GM03348 (cell line): Measurements from ENCODE around the gene MAP3K5.
"Not testable (repeated sequence)": the region's sequence is repeated elsewhere in the genome, so short reads cannot be mapped to it uniquely, and the experiment has no call there.

Experiments
- DNase-seq: peaks from one replicate; pipeline ENCODE4 v3.0.0; 2012; ENCODE audit warnings: low spot score

Gene MAP3K5

DNA sequence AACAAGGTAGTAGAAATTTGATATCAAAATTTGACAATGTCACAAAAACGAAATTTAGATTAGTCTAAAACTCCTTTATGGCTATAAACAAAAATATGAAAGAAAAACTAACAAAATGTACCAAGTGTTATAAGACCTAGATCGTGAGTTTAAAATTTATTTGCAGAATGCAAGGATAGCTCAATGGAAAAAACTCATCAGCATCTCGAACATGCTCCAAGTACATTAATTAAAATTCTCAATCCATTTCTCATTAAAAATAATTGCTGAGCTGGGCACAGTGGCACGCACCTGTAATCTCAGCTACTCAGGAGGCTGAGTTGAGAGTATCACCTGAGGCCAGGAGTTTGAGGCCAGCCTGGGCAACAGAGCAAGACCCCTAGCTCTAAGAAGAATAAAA lies 70.8 kb downstream of the MAP3K5 start:
- DNase-seq, result no peak

DNA sequence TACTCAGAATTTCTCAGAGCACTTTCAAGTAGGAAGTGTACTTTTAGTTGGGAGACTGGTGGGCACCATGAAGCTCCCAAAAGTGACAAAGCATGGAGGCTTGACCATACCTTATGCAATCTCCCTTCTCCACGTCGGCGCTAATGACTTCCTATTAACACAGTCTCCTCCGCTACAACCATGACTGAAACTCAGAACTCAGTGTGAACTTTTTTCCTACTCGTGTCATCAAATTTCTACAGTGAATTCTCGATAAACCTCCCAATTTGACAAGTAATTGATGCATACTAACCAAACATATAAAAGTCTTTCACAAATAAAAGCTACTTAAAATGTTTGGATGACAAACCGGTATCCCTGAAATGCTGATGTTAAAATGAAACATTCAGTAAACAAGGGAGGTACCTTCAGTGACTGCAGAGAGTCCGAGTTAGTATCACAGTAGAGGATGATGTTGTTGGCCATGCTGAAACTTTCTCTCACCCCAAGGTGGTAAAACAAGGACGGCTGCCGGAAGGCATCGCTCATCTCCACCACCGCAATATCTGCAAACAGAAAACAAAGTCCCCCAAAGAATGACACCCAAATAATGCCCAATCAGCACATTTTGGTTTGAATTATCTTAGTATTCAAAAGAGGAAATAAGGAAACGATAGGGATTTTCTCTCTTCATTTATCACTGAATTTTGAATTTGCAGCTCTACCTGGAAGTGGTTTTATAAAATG lies 72.1 kb downstream of the MAP3K5 start:
- no peak for DNase-seq

DNA sequence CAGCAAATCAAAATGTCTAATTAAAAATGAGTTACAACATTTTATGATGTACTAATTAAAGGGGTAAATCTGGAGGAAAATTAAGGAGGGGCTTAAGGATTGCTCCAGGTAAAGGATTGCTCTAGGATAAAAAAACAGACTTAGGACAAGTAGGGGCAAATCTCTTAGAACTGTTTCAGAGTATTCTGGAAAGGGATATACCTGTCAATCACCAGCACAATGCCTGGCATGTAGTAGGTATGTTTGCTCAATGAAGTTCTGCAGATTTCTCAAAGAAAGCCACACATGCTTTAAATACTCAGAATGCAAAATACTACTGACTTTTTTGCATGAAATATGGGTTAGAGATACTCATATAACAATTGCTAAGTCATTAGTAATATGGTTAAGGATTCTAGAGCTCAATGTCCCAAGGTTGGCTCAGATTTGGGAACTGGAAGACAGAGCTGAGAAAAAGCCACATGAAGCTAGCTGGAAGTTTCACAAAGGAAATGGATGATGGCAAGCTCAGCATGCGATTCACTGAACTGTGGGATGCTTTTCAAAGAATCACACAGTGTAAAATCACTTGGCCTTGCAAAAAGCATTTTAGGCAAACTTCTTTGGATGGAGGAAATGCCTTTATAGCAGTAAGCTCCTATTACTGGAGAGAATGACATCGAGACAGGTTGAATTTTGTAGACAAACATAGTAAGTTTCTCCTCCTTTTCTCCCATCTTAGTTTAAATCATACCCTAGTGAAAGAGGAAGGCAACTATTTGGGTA lies 72.8 kb downstream of the MAP3K5 start:
- no peak for DNase-seq

DNA sequence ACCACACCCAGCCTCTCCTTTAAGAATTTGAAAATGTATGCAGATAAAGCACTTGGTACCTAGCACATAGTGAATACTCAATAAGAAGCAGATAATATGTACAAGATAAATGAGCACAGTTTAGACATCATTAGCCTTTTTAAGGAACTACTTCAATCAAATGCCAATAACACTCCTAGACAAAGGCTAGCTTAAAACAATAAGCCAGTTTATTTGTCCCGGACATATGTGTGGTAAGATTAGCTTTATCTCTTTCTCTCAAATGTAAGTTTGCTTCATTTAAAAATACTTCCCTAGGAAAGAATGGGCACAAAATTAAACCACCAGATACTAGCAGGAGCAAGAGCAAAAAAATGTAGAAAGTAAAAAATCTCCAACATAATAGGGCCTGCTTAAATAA lies 73.8 kb downstream of the MAP3K5 start:
- DNase-seq, result no peak

DNA sequence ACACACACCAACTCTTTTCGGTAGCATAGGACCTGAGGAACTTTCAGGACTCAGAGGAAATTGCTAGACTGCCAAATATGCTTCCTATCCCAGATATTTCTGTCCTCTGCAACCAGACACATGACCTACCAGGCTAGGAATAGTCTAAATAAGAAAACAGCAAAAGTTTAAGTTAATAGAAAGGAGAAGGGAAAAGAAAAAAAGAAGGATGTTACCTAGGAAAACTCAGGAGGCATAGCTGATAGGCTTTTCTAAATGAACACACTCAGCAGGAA lies 74.6 kb downstream of the MAP3K5 start:
- peak; percentile 45 for DNase-seq

DNA sequence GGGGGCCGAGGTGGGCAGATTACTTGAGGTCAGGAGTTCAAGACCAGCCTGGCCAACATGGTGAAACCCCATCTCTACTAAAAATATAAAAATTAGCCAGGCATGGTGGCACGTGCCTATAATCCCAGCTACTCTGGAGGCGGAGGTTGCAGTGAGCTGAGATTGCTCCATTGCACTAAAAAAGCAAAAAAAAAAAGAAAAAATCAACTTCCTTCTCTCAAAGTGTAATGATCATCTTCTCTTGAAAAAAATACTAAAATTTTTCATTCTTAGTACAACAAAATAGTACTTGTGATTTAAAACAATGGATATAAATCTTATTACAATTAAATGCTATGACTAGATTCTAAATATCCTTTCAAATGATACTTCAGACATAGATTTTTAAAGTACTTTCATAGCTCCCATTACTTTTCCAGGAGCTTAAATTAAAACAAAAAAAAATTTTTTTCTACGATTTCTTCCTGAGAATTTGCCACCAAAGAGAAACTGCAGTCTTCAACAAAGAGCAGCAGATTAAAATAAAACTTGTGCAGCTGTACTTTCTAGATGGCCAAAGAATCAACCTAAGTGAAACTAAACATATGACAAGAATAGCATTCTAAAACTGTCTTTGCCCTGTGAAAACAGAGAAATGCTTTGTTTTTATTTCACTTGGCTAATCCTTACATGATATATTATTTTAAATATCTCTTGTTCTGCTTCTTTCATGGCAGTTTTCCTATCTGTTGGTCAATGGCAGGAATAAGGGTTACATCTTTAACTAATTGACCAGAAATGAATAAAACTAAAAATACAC lies 75.2 kb downstream of the MAP3K5 start:
- no peak for DNase-seq

DNA sequence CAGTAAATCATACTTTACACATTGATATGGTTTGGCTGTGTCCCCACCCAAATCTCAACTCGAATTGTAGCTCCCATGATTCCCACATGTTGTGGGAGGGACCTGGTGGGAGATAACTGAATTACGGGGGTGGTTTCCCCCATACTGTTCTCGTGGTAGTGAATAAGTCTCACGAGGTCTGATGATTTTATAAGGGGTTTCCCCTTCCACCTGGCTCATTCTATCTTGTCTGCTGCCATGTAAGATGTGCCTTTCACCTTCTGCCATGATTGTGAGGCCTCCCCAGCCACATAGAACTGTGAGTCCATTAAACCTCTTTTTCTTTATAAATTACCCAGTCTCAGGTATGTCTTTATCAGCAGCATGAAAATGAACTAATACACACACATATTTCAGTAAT lies 79.6 kb downstream of the MAP3K5 start:
- not testable (repeated sequence) for DNase-seq

DNA sequence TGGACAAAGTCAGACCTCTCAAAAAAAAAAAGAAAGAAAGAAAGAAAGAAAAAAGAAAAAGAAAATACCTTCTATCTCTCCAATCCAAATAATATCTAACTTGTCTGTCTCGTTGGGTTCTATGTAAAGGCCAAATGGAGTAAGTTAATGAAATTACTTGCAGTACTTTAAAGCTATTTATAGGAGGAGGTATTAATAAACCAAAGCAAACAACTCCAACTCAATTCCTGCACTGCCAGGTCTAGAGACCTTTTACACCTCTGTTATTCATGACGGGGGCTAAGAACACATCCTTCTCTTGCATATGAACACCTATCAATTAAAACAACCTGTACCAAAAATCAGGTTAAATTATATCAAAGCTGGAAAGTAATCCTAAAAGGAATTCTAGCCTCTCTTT lies 80.6 kb downstream of the MAP3K5 start:
- no peak for DNase-seq

DNA sequence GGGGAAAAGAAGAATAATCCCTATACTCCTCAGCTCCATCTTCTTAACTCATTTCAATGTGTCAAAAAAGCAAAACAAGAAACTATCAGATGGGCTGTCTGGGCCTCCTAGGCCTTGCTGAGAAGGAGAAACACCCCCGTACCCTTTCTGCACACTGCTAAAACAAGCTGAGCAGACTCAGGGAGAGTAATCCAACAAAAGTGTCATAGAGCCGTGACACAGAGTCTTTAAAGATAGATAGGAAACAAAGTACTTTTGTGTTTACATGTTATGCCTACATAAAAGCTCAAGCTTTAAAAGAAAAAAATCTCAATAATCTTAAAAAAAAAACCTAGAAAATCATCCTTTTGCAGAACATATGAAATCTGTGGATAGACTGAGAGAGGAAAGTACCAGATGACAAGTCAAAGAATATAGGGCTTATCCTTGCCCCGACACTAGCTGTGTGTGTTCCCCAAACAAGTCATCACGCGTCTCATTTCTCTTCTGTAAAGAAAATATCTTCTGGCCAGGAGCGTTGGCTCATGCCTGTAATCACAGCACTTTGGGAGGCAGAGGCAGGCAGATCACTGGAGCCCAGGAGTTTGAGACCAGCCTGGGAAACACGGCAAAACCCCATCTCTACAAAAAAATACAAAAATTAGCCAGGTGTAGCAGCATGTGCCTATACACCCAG lies 81.3 kb downstream of the MAP3K5 start:
- no peak for DNase-seq

DNA sequence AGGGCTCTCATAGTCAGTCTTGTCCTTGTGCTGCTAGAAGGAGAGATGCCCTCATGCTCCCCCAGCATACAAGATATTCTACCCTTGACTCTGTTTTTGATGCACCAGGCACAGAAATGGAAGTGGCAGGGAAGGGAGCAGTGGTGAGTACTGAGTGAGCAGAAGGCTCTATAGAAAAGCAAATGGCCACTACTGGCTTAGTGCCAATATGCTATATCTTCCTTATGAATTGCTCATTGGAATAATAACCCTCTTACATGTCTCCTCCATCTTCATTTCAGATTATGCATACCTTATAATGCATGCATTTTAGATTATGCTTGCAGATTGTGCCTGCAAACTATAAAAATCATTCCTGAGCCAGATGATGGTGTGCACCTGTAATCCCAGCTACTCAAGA lies 82.8 kb downstream of the MAP3K5 start:
- DNase-seq, result no peak

DNA sequence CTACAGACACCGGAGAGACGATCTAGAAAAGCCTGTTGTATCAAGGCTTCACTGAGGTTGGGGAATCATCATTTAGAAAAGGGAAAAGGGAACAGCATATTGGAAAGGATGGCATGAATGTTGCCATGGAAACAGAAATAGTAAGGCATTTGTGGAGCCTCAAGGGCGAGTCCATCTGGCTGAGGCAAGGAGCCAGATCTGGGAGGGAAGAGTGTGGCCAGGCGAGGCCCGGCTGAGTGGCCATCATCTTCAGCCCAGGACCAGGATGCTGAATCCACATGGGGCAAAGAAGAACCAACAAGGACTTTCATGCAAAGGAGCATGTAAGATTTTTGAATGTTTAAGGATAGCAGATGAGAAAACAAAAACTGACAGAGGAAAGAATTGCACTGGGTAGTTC lies 85.8 kb downstream of the MAP3K5 start:
- no peak for DNase-seq

DNA sequence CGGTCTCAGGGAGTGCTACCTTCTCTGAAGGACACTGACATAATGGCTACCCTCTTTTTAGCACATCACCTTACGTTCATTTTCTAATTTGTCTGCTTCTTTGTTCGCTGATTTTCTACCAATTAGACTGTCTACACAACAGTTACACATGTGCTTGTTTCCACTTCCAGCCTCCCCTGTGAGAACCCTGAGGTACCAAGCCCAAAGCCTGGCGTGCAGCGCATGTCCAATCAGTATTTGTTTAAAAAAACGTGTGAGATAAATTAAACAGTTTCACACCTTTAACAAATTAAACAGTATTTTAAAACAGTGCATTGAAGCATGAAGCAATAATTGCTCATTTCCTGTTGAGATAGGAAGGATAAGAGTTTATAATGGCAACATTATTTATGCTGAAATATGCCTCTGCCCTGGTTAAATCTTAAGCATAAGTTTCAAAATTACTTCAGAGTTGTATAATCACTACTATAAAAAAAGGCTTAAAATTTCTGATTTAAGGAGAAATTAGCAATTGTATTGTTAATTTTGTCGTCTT lies 88.9 kb downstream of the MAP3K5 start:
- DNase-seq, result no peak

DNA sequence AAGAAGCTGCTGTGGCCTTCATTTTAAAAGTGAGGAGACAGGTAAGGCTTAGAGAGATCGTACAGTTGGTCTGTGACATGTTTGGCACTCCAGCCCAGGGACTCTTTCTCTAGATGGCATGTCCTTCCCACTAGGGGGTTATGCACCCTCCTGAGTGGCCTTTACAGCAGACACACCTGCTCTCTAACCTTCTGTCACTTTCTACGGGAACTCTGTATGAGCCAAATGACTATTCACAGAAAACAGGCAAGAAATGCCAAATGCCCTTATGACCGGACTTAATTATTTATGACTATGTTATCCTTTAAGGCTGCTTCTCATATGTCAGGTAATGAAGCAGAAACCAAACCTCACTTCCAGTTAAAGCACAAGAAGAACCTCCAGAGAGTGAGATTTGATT lies 91.2 kb downstream of the MAP3K5 start:
- DNase-seq, result no peak

DNA sequence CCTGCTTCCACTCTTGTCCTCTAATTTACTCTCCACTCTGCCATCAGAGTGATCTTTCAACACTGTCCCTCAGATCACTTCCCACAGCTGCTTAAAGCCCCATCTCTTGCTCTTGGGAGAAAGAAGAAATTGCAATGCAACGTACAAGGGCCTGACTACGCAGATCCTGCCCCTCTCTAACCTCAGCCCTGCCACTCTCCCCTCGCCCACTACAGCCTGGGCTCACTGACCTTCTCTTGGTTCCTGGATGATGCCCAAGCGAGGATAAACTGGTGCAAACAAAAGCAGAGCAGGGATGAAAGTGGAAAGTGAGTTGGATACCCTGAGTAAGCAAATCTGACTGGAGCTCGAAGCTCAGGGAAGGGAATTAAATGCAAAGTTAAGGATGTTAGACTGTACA lies 92.9 kb downstream of the MAP3K5 start:
- no peak for DNase-seq

DNA sequence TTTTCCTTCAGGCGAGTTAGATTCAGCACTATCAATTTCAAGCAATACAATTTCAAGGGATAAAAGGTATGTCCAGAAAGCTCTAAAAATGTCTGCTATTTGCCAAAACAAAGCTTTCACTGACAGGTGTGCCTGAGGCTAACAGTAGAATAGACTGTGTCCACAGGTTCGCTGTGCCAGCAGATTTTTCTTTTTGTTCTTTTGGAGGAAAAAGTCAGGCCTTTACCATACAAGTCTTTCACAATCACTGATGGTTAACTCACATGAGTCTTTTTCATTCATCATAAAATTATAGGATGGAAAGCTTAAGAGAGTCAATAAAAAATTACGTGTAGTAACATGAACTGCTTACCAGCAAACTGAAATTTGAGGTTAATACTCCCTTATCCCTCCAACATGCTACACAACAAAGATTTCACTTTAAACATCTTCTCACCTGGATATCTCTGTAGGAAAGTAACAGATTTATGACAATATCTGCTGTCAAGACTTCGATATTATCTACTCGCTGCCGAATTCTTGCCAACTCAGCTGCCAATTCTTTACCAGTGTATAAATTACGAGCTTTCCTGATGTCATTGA lies 95.4 kb downstream of the MAP3K5 start:
- DNase-seq, result no peak

DNA sequence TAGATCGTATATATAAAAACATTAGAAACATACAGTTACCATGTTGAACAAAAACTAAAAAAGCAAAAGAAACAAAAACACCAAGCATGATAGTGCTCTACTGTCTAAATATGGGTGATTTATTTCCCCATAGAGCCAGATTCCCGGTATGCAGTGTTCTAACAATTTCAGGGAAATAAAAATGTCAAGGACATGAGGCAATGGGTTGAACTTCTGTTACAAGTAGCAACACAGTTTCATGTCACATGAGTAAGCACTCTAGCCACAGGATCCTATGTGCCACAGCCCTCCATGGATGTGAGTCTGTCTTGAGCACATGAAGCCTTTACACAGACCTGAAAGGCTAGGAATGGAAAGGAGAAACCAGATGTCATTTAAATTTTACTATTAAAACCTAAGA lies 96.0 kb downstream of the MAP3K5 start:
- DNase-seq, result no peak

DNA sequence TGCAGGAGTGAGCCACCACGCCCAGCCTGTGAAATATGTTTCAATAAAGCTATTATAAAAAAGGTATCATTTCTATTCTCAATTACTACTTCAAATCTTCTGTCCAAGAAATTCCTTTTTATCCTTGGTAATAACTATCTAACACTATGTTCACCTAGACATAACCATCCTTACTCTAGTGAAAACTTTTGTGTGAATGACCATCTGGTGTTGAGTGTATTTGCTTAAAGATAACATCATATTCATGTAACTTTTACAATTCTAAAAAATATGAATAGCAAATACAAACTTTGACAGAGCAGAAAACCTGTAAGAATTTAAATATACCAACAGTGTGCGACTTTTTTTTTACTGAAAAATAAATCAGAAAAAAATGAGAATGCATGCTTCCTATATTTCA lies 96.9 kb downstream of the MAP3K5 start:
- DNase-seq, result no peak

DNA sequence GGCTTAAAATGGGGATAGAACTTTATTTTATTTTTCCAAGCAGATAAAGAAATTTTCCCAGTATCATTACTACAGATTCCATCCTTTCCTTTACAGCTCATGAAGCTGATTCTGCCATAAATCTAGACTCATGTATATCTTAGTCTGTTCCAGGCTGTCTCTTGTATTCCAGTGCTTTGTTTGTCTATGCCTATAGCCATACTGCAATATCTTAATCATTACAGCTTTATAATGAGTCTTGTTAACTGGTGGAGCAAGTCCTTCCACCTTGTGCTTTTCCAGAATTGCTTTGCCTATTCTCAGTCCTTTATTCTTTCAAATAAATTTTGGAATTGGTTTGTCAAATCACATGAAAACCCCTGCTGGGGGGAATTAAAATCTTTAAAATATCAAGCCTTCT lies 99.2 kb downstream of the MAP3K5 start:
- DNase-seq, result no peak

DNA sequence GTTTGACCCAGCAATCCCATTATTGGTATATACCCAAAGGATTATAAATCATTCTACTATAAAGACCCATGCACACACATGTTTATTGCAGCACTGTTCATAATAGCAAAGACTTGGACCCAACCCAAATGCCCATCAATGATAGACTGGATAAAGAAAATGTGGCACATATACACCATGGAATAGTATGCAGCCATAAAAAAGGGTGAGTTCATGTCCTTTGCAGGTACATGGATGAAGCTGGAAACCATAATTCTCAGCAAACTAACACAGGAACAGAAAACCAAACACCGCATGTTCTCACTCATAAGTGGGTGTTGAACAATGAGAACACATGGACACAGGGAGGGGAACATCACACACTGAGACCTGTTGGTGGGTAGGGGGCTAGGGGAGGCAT lies 104.4 kb downstream of the MAP3K5 start:
- DNase-seq, result not testable (repeated sequence)

DNA sequence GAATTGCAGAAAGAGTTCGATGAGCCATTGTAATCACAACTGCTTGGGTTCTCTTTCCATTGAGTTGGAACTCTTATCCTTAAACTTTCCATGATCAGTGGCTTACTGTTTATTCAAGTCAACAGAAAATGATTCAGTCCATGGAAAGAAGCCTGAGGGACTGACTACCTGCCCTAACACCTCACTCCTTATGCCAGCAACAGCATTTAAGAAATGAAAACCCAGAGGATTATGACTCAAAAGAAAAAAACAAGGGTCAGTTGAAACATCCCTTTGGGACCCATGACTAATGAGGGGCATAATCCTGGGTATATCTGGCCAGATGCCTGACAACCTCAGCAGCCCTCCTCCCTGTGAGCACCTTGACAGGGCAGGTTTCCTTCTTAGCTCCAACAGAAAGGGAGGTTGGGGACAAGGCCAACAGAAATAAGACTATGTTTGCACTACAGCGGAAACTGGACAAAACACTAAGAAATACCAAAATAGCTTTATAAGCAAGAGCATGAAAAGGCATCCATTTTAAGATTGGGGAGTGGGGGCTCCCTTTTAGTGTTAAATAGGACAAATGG lies 106.7 kb downstream of the MAP3K5 start:
- DNase-seq, result no peak

DNA sequence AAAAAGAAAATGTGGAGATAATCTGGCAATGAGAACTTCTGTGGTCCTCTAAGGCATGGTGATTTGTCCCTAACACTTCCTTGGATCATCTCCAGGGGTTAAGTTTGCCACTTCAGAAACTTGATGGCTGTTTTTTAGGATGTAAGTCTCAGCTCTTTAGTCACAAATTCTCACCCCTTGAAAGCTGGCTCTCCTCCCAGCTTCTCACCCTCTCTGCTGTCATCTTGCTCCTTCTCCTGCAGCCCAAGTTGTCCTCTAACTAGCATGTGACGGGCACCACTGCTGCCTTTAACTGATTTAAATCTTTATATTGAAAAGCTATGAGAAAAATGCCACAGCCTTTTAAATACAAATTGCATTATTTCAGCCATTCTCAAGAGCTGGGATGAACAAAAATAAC lies 107.8 kb downstream of the MAP3K5 start:
- no peak for DNase-seq
